GM18498 (cell line): ENCODE results near the gene RPSA.
A peak's percentile ranks its signal among the peaks of the same experiment; 100 is the strongest.
"Not testable (repeated sequence)": the region's sequence is repeated elsewhere in the genome, so short reads cannot be mapped to it uniquely, and the experiment has no call there.

ENCODE experiments used
- ATAC-seq: cut with Tn5 transposase; IDR thresholded peaks from one replicate; pipeline ENCODE4 v1.9.1; 2021; ENCODE audit warnings: mild to moderate bottlenecking, moderate library complexity; ENCODE audit not compliant: unreplicated experiment

The RPSA gene

GRCh38 chr3:39406368-39407258 lies at the start of gene RPSA:
TSS of gene RPSA (plus strand) at chr3:39406720. CDS start at chr3:39407654, 934 bp downstream.
- ATAC-seq: peak; percentile 94

DNA sequence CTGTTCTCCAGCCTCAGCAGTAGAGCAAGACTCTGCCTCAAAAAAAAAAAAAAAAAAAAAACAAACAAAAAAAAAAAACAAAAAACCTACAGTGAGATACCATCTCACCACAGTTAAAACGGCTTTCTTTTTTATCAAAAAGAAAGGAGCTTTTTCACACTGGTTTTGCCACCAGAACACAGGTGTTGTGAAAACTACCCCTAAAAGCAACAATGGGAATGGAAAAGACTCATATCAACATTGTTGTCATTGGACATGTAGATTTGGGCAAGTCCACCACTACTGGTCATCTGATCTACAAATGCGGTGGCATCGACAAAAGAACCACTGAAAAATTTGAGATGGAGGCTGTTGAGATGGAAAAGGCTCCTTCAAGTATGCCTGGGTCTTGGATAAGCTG lies 48.2 kb upstream of the RPSA start:
- no peak for ATAC-seq

DNA sequence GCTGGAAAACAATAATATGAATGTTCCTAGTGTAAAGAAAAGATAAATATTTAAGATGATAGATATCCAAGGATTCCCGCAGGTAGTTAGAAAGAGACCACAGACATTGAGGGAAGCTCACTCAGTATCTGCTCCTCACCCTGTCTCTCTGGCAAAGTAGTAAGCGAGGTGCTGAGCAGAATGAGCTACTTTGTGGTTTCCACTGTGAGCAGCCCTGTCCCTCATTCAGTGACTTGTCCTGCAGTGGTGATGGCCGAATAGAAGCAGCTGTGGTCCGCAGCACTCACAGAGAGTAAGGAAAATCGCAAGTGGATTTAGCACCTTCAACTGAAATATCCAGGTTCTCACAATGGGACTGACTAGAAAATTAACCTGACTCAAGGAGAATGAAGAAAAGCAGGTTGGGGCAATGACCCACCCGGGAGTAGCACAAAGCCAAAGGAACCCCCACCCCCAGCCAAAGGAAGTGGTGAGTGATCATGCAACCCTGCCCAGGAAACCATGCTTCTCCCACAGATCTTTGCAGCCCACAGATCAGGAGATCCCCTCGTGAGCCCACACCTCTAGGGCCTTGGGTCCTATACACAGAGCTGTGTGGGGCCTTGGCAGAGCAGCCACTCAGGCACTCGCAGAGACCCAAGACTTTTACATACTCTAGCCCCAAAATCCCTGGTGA lies 45.1 kb upstream of the RPSA start:
- ATAC-seq: peak; percentile 65

GRCh38 chr3:39362192-39362591 lies 44.3 kb upstream of the RPSA start:
- no peak for ATAC-seq

DNA sequence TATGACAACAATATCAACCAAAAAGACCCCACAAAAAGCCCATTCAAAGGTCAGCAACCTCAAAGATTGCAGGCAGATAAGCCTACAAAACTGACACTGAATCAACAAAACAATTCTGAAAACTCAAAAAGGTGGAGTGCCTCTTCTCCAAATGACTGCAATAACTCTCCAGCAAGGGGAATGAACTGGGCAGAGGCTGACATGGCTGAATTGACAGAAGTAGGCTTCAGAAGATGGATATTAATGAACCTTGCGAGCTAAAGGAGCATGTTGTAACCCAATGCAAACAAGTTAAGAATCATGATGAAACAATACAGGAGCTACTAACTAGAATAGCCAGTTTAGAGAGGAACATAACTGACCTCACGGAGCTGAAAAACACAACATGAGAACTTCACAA lies 43.7 kb upstream of the RPSA start:
- ATAC-seq: no peak

DNA sequence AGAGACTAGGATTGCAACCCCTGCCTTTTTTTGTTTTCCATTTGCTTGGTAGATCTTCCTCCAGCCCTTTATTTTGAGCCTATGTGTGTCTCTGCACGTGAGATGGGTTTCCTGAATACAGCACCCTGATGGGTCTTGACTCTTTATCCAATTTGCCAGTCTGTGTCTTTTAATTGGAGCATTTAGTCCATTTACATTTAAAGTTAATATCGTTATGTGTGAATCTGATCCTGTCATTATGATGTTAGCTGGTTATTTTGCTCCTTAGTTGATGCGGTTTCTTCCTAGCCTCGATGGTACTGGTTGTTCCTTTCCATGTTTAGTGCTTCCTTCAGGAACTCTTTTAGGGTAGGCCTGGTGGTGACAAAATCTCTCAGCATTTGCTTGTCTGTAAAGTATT lies 36.1 kb upstream of the RPSA start:
- ATAC-seq: not testable (repeated sequence)

DNA sequence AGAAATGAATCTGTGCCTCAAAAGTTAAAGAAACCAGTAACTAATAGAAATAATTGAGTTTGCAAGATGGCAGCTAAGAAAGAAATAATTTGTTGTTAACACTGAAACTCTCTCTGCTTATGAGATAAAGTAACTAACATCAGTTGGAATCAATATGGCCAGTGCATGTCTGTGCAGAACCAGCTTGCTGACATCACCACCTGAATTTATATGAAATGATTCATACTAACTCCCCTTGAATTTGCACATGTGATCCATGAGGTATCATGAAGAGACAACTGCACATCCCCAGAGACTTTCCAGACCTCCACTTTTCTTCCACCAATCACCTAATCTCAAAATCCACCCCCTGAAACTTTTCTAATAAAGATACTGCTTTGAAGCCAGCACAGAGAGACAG lies 33.7 kb upstream of the RPSA start:
- ATAC-seq: no peak

GRCh38 chr3:39376959-39377634 lies 29.4 kb upstream of the RPSA start:
- no peak for ATAC-seq

GRCh38 chr3:39378088-39378487 lies 28.4 kb upstream of the RPSA start:
- peak; percentile 73 for ATAC-seq

DNA sequence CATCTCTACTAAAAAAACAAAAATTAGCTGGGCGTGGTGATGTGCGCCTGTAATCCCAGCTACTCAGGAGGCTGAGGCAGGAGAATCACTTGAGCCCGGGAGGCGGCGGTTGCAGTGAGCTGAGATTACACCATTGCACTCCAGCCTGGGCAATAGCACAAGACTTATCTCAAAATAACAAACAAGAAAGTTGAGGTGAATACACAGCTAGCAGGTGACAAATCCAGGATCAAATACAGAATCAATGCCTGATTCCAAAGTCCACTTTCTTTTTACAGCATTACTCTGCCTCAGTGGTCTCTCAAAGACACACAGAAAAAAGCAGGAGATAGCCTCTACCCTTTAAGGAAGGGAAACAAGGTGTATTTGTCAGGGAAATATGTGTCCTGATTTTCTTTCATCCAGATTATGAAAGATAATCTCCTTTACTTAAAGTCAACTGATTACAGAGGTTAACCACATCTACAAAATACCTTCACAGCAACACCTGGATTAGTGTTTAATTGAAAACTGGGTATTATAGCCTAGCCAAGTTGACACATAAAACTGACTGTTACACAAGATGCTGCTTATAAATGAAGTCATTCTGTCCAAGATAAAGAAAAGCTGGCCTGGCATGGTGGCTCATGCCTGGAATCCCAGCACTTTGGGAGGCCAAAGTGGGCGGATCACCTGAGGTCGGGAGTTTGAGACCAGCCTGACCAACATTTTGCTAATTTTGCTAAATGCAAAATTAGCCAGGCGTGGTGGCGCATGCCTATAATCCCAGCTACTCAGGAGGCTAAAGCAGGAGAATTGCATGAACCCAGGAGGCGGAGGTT lies 27.4 kb upstream of the RPSA start:
- no peak for ATAC-seq

DNA sequence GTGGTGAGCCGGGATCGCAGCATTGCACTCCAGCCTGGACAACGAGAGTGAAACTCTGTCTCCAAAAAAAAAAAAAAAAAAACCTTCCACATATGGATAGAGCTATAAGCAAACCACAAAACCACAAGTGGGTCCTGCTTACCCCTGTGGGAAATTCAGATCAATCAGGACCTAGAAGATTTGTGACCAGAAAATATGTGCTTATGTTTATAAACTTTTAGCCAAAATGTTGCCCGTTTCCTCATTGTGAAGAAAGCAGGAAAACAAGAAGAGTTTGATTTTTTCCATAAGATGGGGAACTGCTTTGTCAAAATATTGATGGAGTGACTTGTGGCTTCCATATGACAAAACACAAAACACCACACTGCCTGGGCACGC lies 26.8 kb upstream of the RPSA start:
- ATAC-seq: no peak

DNA sequence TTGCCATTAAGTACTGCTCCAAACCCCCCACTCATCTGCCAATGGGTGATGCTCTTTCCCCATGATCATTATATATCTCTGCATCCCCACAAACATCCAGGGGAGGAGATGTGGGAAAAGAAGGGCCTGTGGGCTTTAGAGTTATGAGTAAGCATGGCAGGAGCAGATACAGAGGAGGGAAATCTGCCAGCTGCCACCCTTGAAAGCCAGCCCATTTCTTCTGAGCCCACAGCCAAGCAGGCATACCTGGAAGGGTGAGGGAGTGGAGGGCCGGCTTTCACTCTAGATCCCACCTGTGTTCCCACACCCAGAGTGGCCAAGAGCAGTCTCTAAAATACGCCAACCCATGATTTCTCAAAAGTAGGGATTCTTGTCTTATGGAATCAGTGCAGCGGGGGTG lies 25.1 kb upstream of the RPSA start:
- ATAC-seq: no peak

- peak; percentile 78 for ATAC-seq
Measured at GRCh38 chr3:39383045-39383880, 23.3 kb upstream of the RPSA start, which contains the start of gene SLC25A38. TSS of gene SLC25A38 (plus strand) at chr3:39383370. CDS start at chr3:39383725, 355 bp downstream.

DNA sequence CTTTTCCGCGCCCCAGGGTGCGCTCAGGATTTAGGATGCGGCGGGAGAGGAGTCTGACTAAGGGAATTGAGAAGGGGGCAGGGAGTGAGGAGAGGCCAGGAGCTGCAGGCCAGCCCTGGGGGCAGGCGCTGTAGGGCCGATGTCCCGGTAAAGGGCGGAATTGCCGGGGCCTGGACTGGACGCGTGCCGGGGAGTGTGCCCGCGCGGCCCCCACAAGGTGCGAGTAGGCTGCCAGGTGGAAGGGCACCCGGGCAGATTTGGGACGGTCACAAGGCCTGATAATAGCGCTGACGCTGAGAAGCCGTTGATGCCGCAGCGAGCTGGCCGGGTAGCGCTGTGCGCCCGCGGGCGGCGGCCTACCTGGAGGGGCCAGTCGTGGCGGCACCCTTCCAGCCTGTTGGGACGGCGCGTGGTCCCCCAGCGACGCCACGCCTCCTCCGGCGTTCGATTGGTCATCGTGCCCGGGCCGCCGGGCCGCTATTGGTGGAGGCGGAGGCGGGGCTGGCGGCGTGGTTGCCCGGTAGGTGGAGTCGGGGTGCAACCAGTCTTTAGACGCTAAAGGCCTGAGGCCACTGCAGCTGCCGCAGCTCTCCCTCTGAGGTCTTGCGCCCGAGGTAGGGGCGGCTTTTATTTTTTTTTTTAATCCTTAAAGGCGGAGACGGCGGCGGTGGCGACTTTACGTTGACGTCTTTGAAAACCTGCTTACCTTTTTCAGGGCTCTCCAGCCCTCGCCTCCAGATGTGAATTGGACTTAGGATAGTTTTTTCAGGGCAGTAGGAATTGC lies 22.4 kb upstream of the RPSA start:
- ATAC-seq: peak; percentile 79

DNA sequence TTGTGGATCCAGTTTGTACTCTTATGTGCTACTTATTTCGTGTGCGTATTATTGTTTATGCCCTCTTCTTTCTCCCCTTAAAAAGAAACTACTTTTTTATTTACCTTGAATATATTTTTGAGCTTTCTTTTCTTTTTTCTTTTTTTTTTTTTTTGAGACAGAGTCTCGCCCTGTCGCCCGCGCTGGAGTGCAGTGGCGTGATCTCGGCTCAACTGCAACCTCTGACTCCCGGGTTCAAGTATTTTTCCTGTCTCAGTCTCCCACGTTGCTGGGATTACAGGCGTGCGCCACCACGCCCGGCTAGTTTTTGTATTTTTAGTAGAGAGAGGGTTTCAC lies 21.9 kb upstream of the RPSA start:
- no peak for ATAC-seq

- ATAC-seq: no peak
Measured at GRCh38 chr3:39385456-39386090, 20.9 kb upstream of the RPSA start.

GRCh38 chr3:39386318-39386717 lies 20.2 kb upstream of the RPSA start:
- no peak for ATAC-seq

GRCh38 chr3:39387411-39387975 lies 19.0 kb upstream of the RPSA start:
- ATAC-seq: no peak
